ENCODE results near the gene UCMA. TPM values are rescaled to one million over a fixed set of nuclear protein-coding genes. Genes with fewer than 3 reads are reported as not detected.

UCMA gene
- total RNA-seq, 1 experiment from 2014 or later: not detected

DNA sequence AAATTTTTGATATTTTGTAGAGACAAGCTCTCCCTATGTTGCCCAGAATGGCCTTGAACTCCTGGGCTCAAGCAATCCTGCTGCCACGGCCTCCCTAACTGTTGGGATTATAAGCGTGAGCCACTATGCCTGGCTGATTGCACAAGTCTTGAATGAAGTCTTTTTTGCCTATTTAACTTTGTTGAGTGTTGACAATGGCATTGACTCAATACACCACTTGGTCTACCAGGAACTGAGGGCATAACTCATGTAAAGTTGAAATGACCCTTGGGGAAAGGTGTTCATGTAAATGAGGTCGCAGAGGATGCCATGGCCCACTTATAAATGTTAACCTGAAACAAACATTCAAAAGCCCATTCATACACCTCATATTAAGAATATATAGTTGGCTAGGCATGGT lies 7.4 kb upstream of the UCMA start:
- intact Hi-C loops (cut with micrococcal nuclease; ENCODE audit: unreplicated experiment): no loop called here
- Histone ChIP-seq H3K27ac (ENCODE audit: low read depth, low read length, poor library complexity, severe bottlenecking) (no peak overlapping the region), H3K4me1 (ENCODE audit: insufficient read depth, low read length, poor library complexity, severe bottlenecking) (no peaks in the 10 kb centered on the region), H3K36me3 (ENCODE audit: insufficient read depth, low read length, poor library complexity, severe bottlenecking) (no peaks in the 10 kb centered on the region), H3K27me3 (replicated peaks; ENCODE audit: insufficient read depth, low read depth, low read length, poor library complexity) (no peaks in the 10 kb centered on the region), H3K9me3 (ENCODE audit: low read depth, low read length, poor library complexity, severe bottlenecking) (no peaks in the 10 kb centered on the region), H3K4me3 (ENCODE audit: low read depth, low read length, poor library complexity, severe bottlenecking) (no peak overlapping the region)
- no TSS peak for BruUV-seq (replicated peaks)
- POLR2A ChIA-PET (ENCODE audit: low non-redundant PET): no interaction called here
- no peak for DNase-seq (ENCODE audit: low spot score)
- CTCF ChIA-PET: no interaction called here
- TF ChIP-seq EZH2 (IDR thresholded peaks at IDR 0.05; ENCODE audit: borderline replicate concordance, low read depth, low read length, poor library complexity, severe bottlenecking) (no peak), CTCF (conservative IDR thresholded peaks at IDR 0.05; ENCODE audit: low read depth, low read length) (no peak)

GRCh38 chr10:13239923-13240322 lies 5.7 kb upstream of the UCMA start:
- H3K4me3 ChIP-seq (ENCODE audit: low read depth, low read length, poor library complexity, severe bottlenecking): no peak overlapping the region
- no peaks in the 10 kb centered on the region for H3K27me3 ChIP-seq (replicated peaks; ENCODE audit: insufficient read depth, low read depth, low read length, poor library complexity)
- no peak for DNase-seq (ENCODE audit: low spot score)
- H3K4me1 ChIP-seq (ENCODE audit: insufficient read depth, low read length, poor library complexity, severe bottlenecking): no peaks in the 10 kb centered on the region
- H3K9me3 ChIP-seq (ENCODE audit: low read depth, low read length, poor library complexity, severe bottlenecking): no peaks in the 10 kb centered on the region
- TF ChIP-seq CTCF (conservative IDR thresholded peaks at IDR 0.05; ENCODE audit: low read depth, low read length) (no peak), EZH2 (IDR thresholded peaks at IDR 0.05; ENCODE audit: borderline replicate concordance, low read depth, low read length, poor library complexity, severe bottlenecking) (no peak)
- no TSS peak for BruUV-seq (replicated peaks)
- ChIA-PET POLR2A (ENCODE audit: low non-redundant PET) (no interaction called here), CTCF (no interaction called here)
- no peaks in the 10 kb centered on the region for H3K36me3 ChIP-seq (ENCODE audit: insufficient read depth, low read length, poor library complexity, severe bottlenecking)
- no peak overlapping the region for H3K27ac ChIP-seq (ENCODE audit: low read depth, low read length, poor library complexity, severe bottlenecking)
- intact Hi-C loops (cut with micrococcal nuclease; ENCODE audit: unreplicated experiment): no loop called here

GRCh38 chr10:13238271-13239077 lies 4.3 kb upstream of the UCMA start:
- Histone ChIP-seq H3K4me1 (ENCODE audit: insufficient read depth, low read length, poor library complexity, severe bottlenecking) (no peaks in the 10 kb centered on the region), H3K4me3 (ENCODE audit: low read depth, low read length, poor library complexity, severe bottlenecking) (no peak overlapping the region), H3K9me3 (ENCODE audit: low read depth, low read length, poor library complexity, severe bottlenecking) (no peaks in the 10 kb centered on the region), H3K27me3 (replicated peaks; ENCODE audit: insufficient read depth, low read depth, low read length, poor library complexity) (no peaks in the 10 kb centered on the region), H3K27ac (ENCODE audit: low read depth, low read length, poor library complexity, severe bottlenecking) (no peak overlapping the region), H3K36me3 (ENCODE audit: insufficient read depth, low read length, poor library complexity, severe bottlenecking) (no peaks in the 10 kb centered on the region)
- CTCF ChIA-PET: interaction anchor here (0.8 kb wide), 1 partner anchor 64 kb away, joined by 3 read pairs; no protein-coding TSS in a partner anchor
- no peak for DNase-seq (ENCODE audit: low spot score)
- TF ChIP-seq EZH2 (IDR thresholded peaks at IDR 0.05; ENCODE audit: borderline replicate concordance, low read depth, low read length, poor library complexity, severe bottlenecking) (no peak), CTCF (conservative IDR thresholded peaks at IDR 0.05; ENCODE audit: low read depth, low read length) (no peak)
- no TSS peak for BruUV-seq (replicated peaks)
- POLR2A ChIA-PET (ENCODE audit: low non-redundant PET): no interaction called here
- intact Hi-C loops (cut with micrococcal nuclease; ENCODE audit: unreplicated experiment): no loop called here

Measured in A673 (cell line).